Endothelial cell of umbilical vein (primary cell): ENCODE results near the gene FAM3D. TPM values are rescaled to one million over a fixed set of nuclear protein-coding genes. Genes with fewer than 3 reads are reported as not detected.

Source experiments
- BruUV-seq: library from RNA; stranded (reverse); fragments of 400-500 nt; replicated peaks from 2 replicates; lab custom pipeline; 2021; lab: Mats Ljungman, UMichigan
- CTCF ChIA-PET: fragments of 300-600, 350-600 bp; sonication (Branson Sonifier 250); formaldehyde crosslinking; loops from one replicate; lab custom pipeline; 2021; ENCODE audit warnings: antibody characterized with exemption, inconsistent platforms; lab: Charles Lee
- POLR2A ChIA-PET: fragments of 300-600, 350-600 bp; sonication (Branson Sonifier 250); formaldehyde crosslinking; loops from one replicate; lab custom pipeline; 2021; ENCODE audit warnings: antibody characterized with exemption, inconsistent platforms; lab: Charles Lee
- DNase-seq: peaks from one replicate; pipeline ENCODE4 v3.0.0-alpha.2; 2011; ENCODE audit warnings: low read depth, low spot score
- FAIRE-seq: peaks from 2 replicates; lab custom pipeline; 2011; peaks lifted over from hg19 to GRCh38; lab: Jason Lieb, UNC
- H2AFZ ChIP-seq: 2 replicates; pipeline ENCODE4 v1.6.0; 2012; ENCODE audit warnings: low read depth, low read length, control low read depth, inconsistent platforms
- H3K27ac ChIP-seq: 2 replicates; pipeline ENCODE4 v1.5.1; 2011; ENCODE audit warnings: low read depth, mild to moderate bottlenecking, control low read depth, low read length, moderate library complexity; ENCODE audit not compliant: insufficient read depth
- H3K27me3 ChIP-seq, 2 experiments: 2 replicates each; pipeline versions ENCODE4 v1.6.0 to v1.6.1; 2011; ENCODE audit warnings: low read length in 2 of 2, mixed read lengths in 1 of 2; ENCODE audit not compliant: control insufficient read depth in 2 of 2, insufficient read depth in 2 of 2
- H3K36me3 ChIP-seq, 2 experiments: 2 replicates in 1 of 2; 3 replicates in 1 of 2; pipeline ENCODE4 v1.5.1; 2011; ENCODE audit warnings: low read length in 2 of 2, mild to moderate bottlenecking in 1 of 2, moderate library complexity in 1 of 2; ENCODE audit not compliant: control insufficient read depth in 2 of 2, insufficient read depth in 2 of 2; ENCODE audit errors: extremely low read depth in 1 of 2
- H3K4me1 ChIP-seq: 3 replicates; pipeline ENCODE4 v1.5.1; 2011; ENCODE audit warnings: mild to moderate bottlenecking, low read length; ENCODE audit not compliant: control insufficient read depth, insufficient read depth; ENCODE audit errors: extremely low read depth
- H3K4me2 ChIP-seq: 2 replicates; pipeline ENCODE4 v1.6.1; 2011; ENCODE audit warnings: low read length, control low read depth, mixed read lengths; ENCODE audit not compliant: insufficient read depth
- H3K4me3 ChIP-seq, 3 experiments: fragments of 200-600 bp in 1 of 3; sonication (generic), shearing (Covaris generic) in 1 of 3; replicated peaks in 1 of 3; 2 replicates each; pipeline ENCODE4 v1.5.1; 2011 to 2016; ENCODE audit warnings: control low read depth in 3 of 3, low read length in 3 of 3, mild to moderate bottlenecking in 2 of 3, inconsistent platforms in 1 of 3, low read depth in 1 of 3, moderate library complexity in 1 of 3; ENCODE audit not compliant: insufficient read depth in 1 of 3
- H3K79me2 ChIP-seq: 2 replicates; pipeline ENCODE4 v1.6.0; 2012; ENCODE audit warnings: low read length, inconsistent platforms; ENCODE audit not compliant: control insufficient read depth, insufficient read depth
- H3K9ac ChIP-seq: replicated peaks from 2 replicates; pipeline ENCODE3; 2011; ENCODE audit warnings: low read length, control low read depth; ENCODE audit not compliant: insufficient read depth; ENCODE audit errors: extremely low read depth
- H3K9me1 ChIP-seq: replicated peaks from 3 replicates; pipeline ENCODE4 v1.6.0; 2011; ENCODE audit warnings: mild to moderate bottlenecking, low read length; ENCODE audit not compliant: control insufficient read depth, insufficient read depth; ENCODE audit errors: extremely low read depth
- H3K9me3 ChIP-seq: replicated peaks from 2 replicates; pipeline ENCODE4 v1.5.1; 2012; ENCODE audit warnings: low read length, inconsistent platforms; ENCODE audit not compliant: control insufficient read depth, insufficient read depth
- H4K20me1 ChIP-seq: replicated peaks from 2 replicates; pipeline ENCODE3; 2011; ENCODE audit warnings: mild to moderate bottlenecking, low read length; ENCODE audit not compliant: control insufficient read depth, insufficient read depth; ENCODE audit errors: extremely low read depth
- CTCF ChIP-seq, 2 donors: IDR thresholded peaks; 1 replicate in 1 of 2; 2 replicates in 1 of 2; pipeline ENCODE4 v1.5.1; 2011; ENCODE audit warnings: low read length in 2 of 2, mild to moderate bottlenecking in 2 of 2, moderate library complexity in 2 of 2, control low read depth in 1 of 2, inconsistent platforms in 1 of 2, low read depth in 1 of 2; ENCODE audit not compliant: insufficient read depth in 1 of 2; ENCODE audit errors: extremely low read depth in 1 of 2
- EZH2 ChIP-seq: IDR thresholded peaks from 2 replicates; pipeline ENCODE4 v1.6.1; 2012; ENCODE audit warnings: borderline replicate concordance, low read depth, mild to moderate bottlenecking, moderate library complexity, low read length, inconsistent platforms; ENCODE audit not compliant: severe bottlenecking
- FOS ChIP-seq: IDR thresholded peaks from 2 replicates; pipeline ENCODE4 v1.6.1; 2011; ENCODE audit warnings: mild to moderate bottlenecking, low read length, moderate library complexity, borderline replicate concordance; ENCODE audit not compliant: insufficient read depth
- GATA2 ChIP-seq: IDR thresholded peaks from 2 replicates; pipeline ENCODE4 v1.7.0; 2011; ENCODE audit warnings: low read depth, mild to moderate bottlenecking, moderate library complexity, mixed read lengths, low read length; ENCODE audit not compliant: insufficient read length, insufficient read depth
- JUN ChIP-seq: IDR thresholded peaks from 2 replicates; pipeline ENCODE4 v1.6.1; 2011; ENCODE audit warnings: borderline replicate concordance, low read depth; ENCODE audit not compliant: insufficient read length, insufficient read depth
- MYC ChIP-seq: IDR thresholded peaks from one replicate; pipeline ENCODE4 v1.6.1; 2011; ENCODE audit warnings: mild to moderate bottlenecking, low read depth, low read length
- POLR2A ChIP-seq: IDR thresholded peaks from 2 replicates; pipeline ENCODE4 v1.6.1; 2012; ENCODE audit warnings: low read depth, mild to moderate bottlenecking, control low read depth, low read length
- POLR2AphosphoS5 ChIP-seq: IDR thresholded peaks from 2 replicates; pipeline ENCODE4 v1.6.1; 2012; ENCODE audit warnings: low read depth, mild to moderate bottlenecking, control low read depth, low read length, moderate library complexity; ENCODE audit not compliant: insufficient read depth
- dilution Hi-C: fragments of 300-500 bp; cut with MboI; formaldehyde crosslinking; loops from one replicate; pipeline ENCODE4 v1.15.0; 2019; ENCODE audit warnings: low sequenced_read_pairs; ENCODE audit not compliant: extremely low pct_ligation_motif_present
- intact Hi-C: fragments of 100-400 bp; cut with micrococcal nuclease; formaldehyde crosslinking; loops from one replicate; pipeline ENCODE4 v1.10.0; 2022
- polyA plus RNA-seq, 4 experiments: library from polyadenylated mRNA; depleted of rRNA in 3 of 4; stranded (reverse) in 3 of 4; unstranded in 1 of 4; fragments of >200 nt; gene quantifications; 2 replicates each; pipeline versions ENCODE4 v1.2.1 to v1.2.3, GENCODE V29; 2011 to 2012; ENCODE audit warnings: missing spikeins in 1 of 4
- total RNA-seq: library from RNA; stranded (reverse); gene quantifications from 2 replicates; pipeline ENCODE4 v1.2.3, GENCODE V29; 2021
- TF ChIP-seq, protein P1 (sequence below): IDR thresholded peaks from 2 replicates; pipeline ENCODE4 v1.6.1; 2011; ENCODE audit not compliant: insufficient read depth, insufficient read length

The FAM3D gene
- total and polyA plus RNA-seq, 2 donors (not counting 3 experiments of a cell fraction or from before 2014, with no cell fraction given) = 0.12 TPM; not detected in 1

DNA sequence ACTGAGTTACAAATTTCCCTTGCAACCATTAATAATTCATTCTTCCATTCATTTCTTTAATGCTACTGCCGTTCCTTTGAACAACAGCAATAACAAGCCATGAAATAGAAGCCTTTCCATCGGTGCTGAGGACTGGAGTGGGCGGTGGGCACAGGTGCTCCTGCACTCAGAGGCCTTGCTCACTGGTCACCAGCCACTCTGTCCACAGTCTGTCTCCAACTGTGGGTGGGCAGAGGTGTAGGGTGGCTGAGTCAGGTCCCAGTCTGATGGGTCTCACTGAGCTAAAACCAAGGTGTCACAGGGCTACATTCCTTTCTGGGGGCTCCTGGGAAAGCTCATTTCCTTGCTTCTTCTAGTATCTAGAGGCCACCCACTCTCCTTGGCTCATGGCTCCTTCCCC is 6.3 kb upstream of the FAM3D start:
- Histone ChIP-seq H3K27ac (no peak overlapping the region), H3K4me1 (no peaks in the 10 kb centered on the region), H3K9me1 (no peaks in the 10 kb centered on the region), H3K27me3 (peaks cover 2 to 6% of the 10 kb centered on the region in 2 experiments), H2AFZ (no peak overlapping the region), H3K4me2 (no peak overlapping the region), H3K9me3 (no peaks in the 10 kb centered on the region), H3K36me3 (no peaks in the 10 kb centered on the region), H3K79me2 (no peaks in the 10 kb centered on the region), H3K4me3 (no peak overlapping the region), H4K20me1 (no peaks in the 10 kb centered on the region), H3K9ac (no peak overlapping the region)
- intact Hi-C loops = no loop called here
- FAIRE-seq (no peak), DNase-seq (no peak)
- TF ChIP-seq POLR2AphosphoS5 = no peak
- TF ChIP-seq JUN = no peak
- no peak for TF ChIP-seq EZH2
- TF ChIP-seq, protein P1, sequence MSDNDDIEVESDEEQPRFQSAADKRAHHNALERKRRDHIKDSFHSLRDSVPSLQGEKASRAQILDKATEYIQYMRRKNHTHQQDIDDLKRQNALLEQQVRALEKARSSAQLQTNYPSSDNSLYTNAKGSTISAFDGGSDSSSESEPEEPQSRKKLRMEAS = no peak
- no peak for TF ChIP-seq POLR2A
- no peak for TF ChIP-seq FOS
- no peak for TF ChIP-seq GATA2
- TF ChIP-seq CTCF (IDR thresholded peaks at IDR 0.05; ENCODE audit: extremely low read depth in 1 of 2, insufficient read depth in 1 of 2, low read depth in 1 of 2, low read length in 2 of 2) = no peak
- no peak for TF ChIP-seq MYC
- ChIA-PET CTCF (no interaction called here), POLR2A (no interaction called here)
- BruUV-seq = no TSS peak
- dilution Hi-C loops = no loop called here
